ENCODE measurements around the gene FNDC1.

FNDC1 gene

GRCh38 chr6:159317430-159317829, 148.2 kb downstream of the FNDC1 start:
- TF ChIP-seq, protein P1, sequence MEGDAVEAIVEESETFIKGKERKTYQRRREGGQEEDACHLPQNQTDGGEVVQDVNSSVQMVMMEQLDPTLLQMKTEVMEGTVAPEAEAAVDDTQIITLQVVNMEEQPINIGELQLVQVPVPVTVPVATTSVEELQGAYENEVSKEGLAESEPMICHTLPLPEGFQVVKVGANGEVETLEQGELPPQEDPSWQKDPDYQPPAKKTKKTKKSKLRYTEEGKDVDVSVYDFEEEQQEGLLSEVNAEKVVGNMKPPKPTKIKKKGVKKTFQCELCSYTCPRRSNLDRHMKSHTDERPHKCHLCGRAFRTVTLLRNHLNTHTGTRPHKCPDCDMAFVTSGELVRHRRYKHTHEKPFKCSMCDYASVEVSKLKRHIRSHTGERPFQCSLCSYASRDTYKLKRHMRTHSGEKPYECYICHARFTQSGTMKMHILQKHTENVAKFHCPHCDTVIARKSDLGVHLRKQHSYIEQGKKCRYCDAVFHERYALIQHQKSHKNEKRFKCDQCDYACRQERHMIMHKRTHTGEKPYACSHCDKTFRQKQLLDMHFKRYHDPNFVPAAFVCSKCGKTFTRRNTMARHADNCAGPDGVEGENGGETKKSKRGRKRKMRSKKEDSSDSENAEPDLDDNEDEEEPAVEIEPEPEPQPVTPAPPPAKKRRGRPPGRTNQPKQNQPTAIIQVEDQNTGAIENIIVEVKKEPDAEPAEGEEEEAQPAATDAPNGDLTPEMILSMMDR (IDR thresholded peaks at IDR 0.05; ENCODE audit: borderline replicate concordance, control extremely low read depth, extremely low read depth, insufficient read depth, missing control alignments), result no peak
- no peak for DNase-seq (ENCODE audit: low spot score)
- in situ Hi-C loops (cut with MboI; ENCODE audit: low sequenced_read_pairs, unreplicated experiment), result no loop called here

- TF ChIP-seq, protein P1 (IDR thresholded peaks at IDR 0.05; ENCODE audit: borderline replicate concordance, control extremely low read depth, extremely low read depth, insufficient read depth, missing control alignments), result no peak
- in situ Hi-C loops (cut with MboI; ENCODE audit: low sequenced_read_pairs, unreplicated experiment), result no loop called here
- DNase-seq (ENCODE audit: low spot score), result no peak
These were observed 152.1 kb downstream of the FNDC1 start for GRCh38 chr6:159321267-159321666.

Data from GM13976 (cell line).